Measurements from ENCODE around the gene SCN4B. TPM values are rescaled to one million over a fixed set of nuclear protein-coding genes. Genes with fewer than 3 reads are reported as not detected.
"Not testable (repeated sequence)": the region's sequence is repeated elsewhere in the genome, so short reads cannot be mapped to it uniquely, and the experiment has no call there.

SCN4B gene
- polyA plus RNA-seq (2013, experiment 1 of 2; ENCODE audit: insufficient read length) = 0.16 TPM
- polyA plus RNA-seq (2013, experiment 2 of 2; ENCODE audit: insufficient read length) = 0.44 TPM

- DNase-seq = peak; percentile 46
Measured at GRCh38 chr11:118152552-118153471, at the start of gene SCN4B. SCN4B (minus strand) TSS chr11:118152823; CDS start chr11:118152673, 150 bp downstream.

DNA sequence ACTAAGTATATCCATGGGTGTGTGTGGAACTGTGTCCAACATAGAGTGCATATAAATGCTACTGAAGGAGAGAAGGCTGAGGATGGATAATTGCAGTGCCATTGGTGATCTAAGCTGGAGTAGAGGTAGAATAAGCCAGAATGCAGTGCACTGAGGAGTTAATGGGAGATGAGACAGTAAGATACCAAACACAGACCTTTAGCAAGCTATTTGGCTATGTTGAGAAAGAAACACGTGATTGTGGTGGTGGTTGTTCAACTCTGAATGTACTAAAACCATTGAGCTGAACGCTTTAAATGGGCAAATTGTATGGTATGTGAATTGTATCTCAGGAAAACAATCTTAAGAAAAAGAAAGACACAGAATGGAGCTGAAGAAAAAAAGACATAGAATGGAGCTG, 49.3 kb upstream of the SCN4B start:
- no peak for DNase-seq

- no peak for DNase-seq
Measured at GRCh38 chr11:118200901-118201680, 48.5 kb upstream of the SCN4B start.

DNA sequence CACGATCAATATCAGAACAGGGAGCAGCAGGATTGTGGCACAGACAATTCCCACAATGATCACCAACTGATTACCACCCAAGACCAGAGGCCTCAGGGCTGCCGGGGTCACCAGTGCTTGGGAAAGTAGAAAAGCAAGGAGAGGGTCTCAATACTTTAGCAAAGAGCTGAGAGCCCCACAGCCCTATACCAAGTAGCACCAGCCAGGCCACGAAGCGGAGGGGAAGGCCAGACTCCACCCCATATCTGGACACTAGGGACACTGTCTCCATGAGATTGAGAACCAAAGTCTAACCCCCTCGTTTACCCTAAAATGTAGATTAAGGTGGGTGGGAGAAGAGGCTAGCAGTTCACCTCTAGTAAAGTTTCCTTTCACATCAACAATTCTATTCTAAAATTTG, 47.9 kb upstream of the SCN4B start:
- no peak for DNase-seq

DNA sequence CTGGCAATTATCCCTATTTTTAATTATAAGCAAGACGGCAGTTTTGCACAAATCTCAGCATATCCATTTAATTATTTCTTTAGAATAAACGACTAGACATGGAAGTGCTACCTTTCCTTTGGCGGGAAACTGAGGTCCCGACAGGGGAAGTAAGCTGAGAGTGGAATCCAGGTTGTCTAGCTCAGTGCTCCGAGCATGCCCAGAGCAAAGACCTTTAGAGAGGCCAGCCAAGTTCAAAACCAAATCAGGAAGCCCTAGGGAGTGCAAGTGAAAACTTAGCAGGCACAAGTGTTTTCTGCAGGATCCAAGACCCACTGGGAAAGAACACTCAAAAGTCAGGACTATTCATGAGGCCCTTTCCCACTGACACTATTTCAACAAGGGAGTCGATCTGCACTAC, 46.5 kb upstream of the SCN4B start:
- DNase-seq = no peak

- DNase-seq = peak; percentile 57
Measured at GRCh38 chr11:118198370-118198769, 45.7 kb upstream of the SCN4B start.

GRCh38 chr11:118194835-118195627, 42.4 kb upstream of the SCN4B start:
- DNase-seq = peak; percentile 33

- DNase-seq = no peak
Measured at GRCh38 chr11:118193910-118194566, 41.4 kb upstream of the SCN4B start.

- DNase-seq = not testable (repeated sequence)
Measured at GRCh38 chr11:118192817-118193216, 40.2 kb upstream of the SCN4B start.

DNA sequence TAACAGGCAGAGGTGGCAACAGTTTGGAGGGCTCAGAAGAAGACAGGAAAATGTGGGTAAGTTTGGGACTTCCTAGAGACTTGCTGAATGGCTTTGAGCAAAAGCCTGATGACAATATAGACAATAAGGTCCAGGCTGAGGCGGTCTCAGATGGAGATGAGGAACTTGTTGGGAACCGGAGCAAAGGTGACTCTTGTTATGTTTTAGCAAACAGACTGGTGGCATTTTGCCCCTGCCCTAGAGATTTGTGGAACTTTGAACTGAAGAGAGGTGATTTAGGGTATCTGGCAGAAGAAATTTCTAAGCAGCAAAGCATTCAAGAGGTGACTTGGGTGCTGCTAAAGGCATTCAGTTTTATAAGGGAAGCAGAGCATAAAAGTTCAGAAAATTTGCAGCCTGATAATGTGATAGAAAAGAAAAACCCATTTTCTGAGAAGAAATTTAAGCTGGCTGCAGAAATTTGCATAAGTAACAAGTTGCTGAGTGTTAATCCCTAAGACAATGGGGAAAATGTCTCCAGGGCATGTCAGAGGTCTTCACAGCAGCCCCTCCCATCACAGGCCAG, 38.4 kb upstream of the SCN4B start:
- not testable (repeated sequence) for DNase-seq

- DNase-seq = no peak
Measured at GRCh38 chr11:118186346-118187107, 33.9 kb upstream of the SCN4B start.

GRCh38 chr11:118184784-118185579, 32.4 kb upstream of the SCN4B start:
- no peak for DNase-seq

GRCh38 chr11:118183691-118184090, 31.1 kb upstream of the SCN4B start:
- not testable (repeated sequence) for DNase-seq

GRCh38 chr11:118180300-118180703, 27.7 kb upstream of the SCN4B start:
- peak; percentile 59 for DNase-seq

GRCh38 chr11:118176778-118177134, 24.1 kb upstream of the SCN4B start:
- no peak for DNase-seq

- DNase-seq = peak; percentile 23
Measured at GRCh38 chr11:118175993-118176777, 23.6 kb upstream of the SCN4B start, which contains the start of gene SCN2B. SCN2B (minus strand) TSS chr11:118176639; CDS start chr11:118176431, 208 bp downstream.

- DNase-seq = no peak
Measured at GRCh38 chr11:118175031-118175992, 22.7 kb upstream of the SCN4B start.
